LHCN-M2 (cell line): ENCODE data around the gene NEDD4L. TPM values are rescaled to one million over a fixed set of nuclear protein-coding genes. Genes with fewer than 3 reads are reported as not detected.

Experiments
- DNase-seq: peaks from one replicate; pipeline ENCODE4 v3.0.0-alpha.2; 2012; ENCODE audit warnings: low read depth
- total RNA-seq: library from RNA; depleted of rRNA; stranded (reverse); fragments of >200 nt; gene quantifications from 2 replicates; pipeline ENCODE4 v1.2.3, GENCODE V29; 2014

The NEDD4L gene
- total RNA-seq, 1 experiment from 2014 or later: 19.1 TPM

- no peak for DNase-seq
Observed at GRCh38 chr18:58207520-58208152, 163.6 kb downstream of the NEDD4L start.

GRCh38 chr18:58208207-58208932 lies 164.3 kb downstream of the NEDD4L start:
- peak; percentile 59 for DNase-seq

- peak; percentile 39 for DNase-seq
Observed at GRCh38 chr18:58209326-58209725, 165.3 kb downstream of the NEDD4L start.

- no peak for DNase-seq
Observed at GRCh38 chr18:58211510-58211909, 167.5 kb downstream of the NEDD4L start.

GRCh38 chr18:58212274-58212673 lies 168.2 kb downstream of the NEDD4L start:
- no peak for DNase-seq

- peak; percentile 95 for DNase-seq
Observed at GRCh38 chr18:58213440-58213839, 169.4 kb downstream of the NEDD4L start.

GRCh38 chr18:58215011-58215410 lies 171.0 kb downstream of the NEDD4L start:
- no peak for DNase-seq

- peak; percentile 49 for DNase-seq
Observed at GRCh38 chr18:58216071-58216481, 172.1 kb downstream of the NEDD4L start.

GRCh38 chr18:58217052-58217451 lies 173.0 kb downstream of the NEDD4L start:
- DNase-seq: no peak

- DNase-seq: peak; percentile 67
Observed at GRCh38 chr18:58218117-58218516, 174.1 kb downstream of the NEDD4L start.

- DNase-seq: no peak
Observed at GRCh38 chr18:58221060-58221725, 177.2 kb downstream of the NEDD4L start.

GRCh38 chr18:58222432-58223125 lies 178.6 kb downstream of the NEDD4L start:
- DNase-seq: no peak

- DNase-seq: peak; percentile 97
Observed at GRCh38 chr18:58223717-58224424, 179.8 kb downstream of the NEDD4L start.

GRCh38 chr18:58224425-58224750 lies 180.4 kb downstream of the NEDD4L start:
- DNase-seq: no peak

- no peak for DNase-seq
Observed at GRCh38 chr18:58225101-58225500, 181.1 kb downstream of the NEDD4L start.

GRCh38 chr18:58226429-58226828 lies 182.4 kb downstream of the NEDD4L start:
- DNase-seq: no peak

- no peak for DNase-seq
Observed at GRCh38 chr18:58227361-58227930, 183.4 kb downstream of the NEDD4L start.

- DNase-seq: no peak
Observed at GRCh38 chr18:58228176-58228575, 184.2 kb downstream of the NEDD4L start.

GRCh38 chr18:58228762-58229161 lies 184.7 kb downstream of the NEDD4L start:
- no peak for DNase-seq

GRCh38 chr18:58229162-58229561 lies 185.1 kb downstream of the NEDD4L start:
- no peak for DNase-seq
